ENCODE results near the gene RALGAPA2. TPM values are rescaled to one million over a fixed set of nuclear protein-coding genes. Genes with fewer than 3 reads are reported as not detected.

Gene RALGAPA2
- total RNA-seq, 1 experiment from 2014 or later: 26.3 TPM

GRCh38 chr20:20495729-20496503, 216.5 kb downstream of the RALGAPA2 start:
- CTCF ChIA-PET: interaction anchor here (0.5 kb wide), 1 partner anchor 406 kb away, joined by 3 read pairs; no protein-coding TSS in a partner anchor
- BruUV-seq (replicated peaks): no TSS peak
- H3K9me3 Mint-ChIP-seq (ENCODE audit: low read depth, unreplicated experiment): no peaks in the 10 kb centered on the region
- no peaks in the 10 kb centered on the region for H3K4me1 Mint-ChIP-seq (ENCODE audit: low read depth, unreplicated experiment)
- intact Hi-C loops (cut with micrococcal nuclease; ENCODE audit: unreplicated experiment): no loop called here
- DNase-seq: no peak
- no peaks in the 10 kb centered on the region for H3K27me3 Mint-ChIP-seq (ENCODE audit: unreplicated experiment)
- no peak for TF ChIP-seq CTCF (IDR thresholded peaks at IDR 0.05; ENCODE audit: unreplicated experiment)
- H3K27ac Mint-ChIP-seq (ENCODE audit: unreplicated experiment): no peak overlapping the region
- no peaks in the 10 kb centered on the region for H3K36me3 Mint-ChIP-seq (ENCODE audit: insufficient read depth, unreplicated experiment)
- H3K4me3 Mint-ChIP-seq (ENCODE audit: low read depth, unreplicated experiment): no peak overlapping the region

GRCh38 chr20:20493701-20494100, 218.7 kb downstream of the RALGAPA2 start:
- no TSS peak for BruUV-seq (replicated peaks)
- Mint-ChIP-seq H3K27me3 (ENCODE audit: unreplicated experiment) (no peaks in the 10 kb centered on the region), H3K36me3 (ENCODE audit: insufficient read depth, unreplicated experiment) (no peaks in the 10 kb centered on the region), H3K9me3 (ENCODE audit: low read depth, unreplicated experiment) (no peaks in the 10 kb centered on the region), H3K4me1 (ENCODE audit: low read depth, unreplicated experiment) (no peaks in the 10 kb centered on the region), H3K27ac (ENCODE audit: unreplicated experiment) (no peak overlapping the region), H3K4me3 (ENCODE audit: low read depth, unreplicated experiment) (no peak overlapping the region)
- CTCF ChIA-PET: no interaction called here
- no peak for TF ChIP-seq CTCF (IDR thresholded peaks at IDR 0.05; ENCODE audit: unreplicated experiment)
- intact Hi-C loops (cut with micrococcal nuclease; ENCODE audit: unreplicated experiment): no loop called here
- no peak for DNase-seq

GRCh38 chr20:20492521-20493332, 219.7 kb downstream of the RALGAPA2 start:
- CTCF ChIA-PET: no interaction called here
- H3K27ac Mint-ChIP-seq (ENCODE audit: unreplicated experiment): no peak overlapping the region
- BruUV-seq (replicated peaks): no TSS peak
- H3K27me3 Mint-ChIP-seq (ENCODE audit: unreplicated experiment): no peaks in the 10 kb centered on the region
- no peaks in the 10 kb centered on the region for H3K9me3 Mint-ChIP-seq (ENCODE audit: low read depth, unreplicated experiment)
- intact Hi-C loops (cut with micrococcal nuclease; ENCODE audit: unreplicated experiment): no loop called here
- TF ChIP-seq CTCF (IDR thresholded peaks at IDR 0.05; ENCODE audit: unreplicated experiment): no peak
- DNase-seq: no peak
- no peak overlapping the region for H3K4me3 Mint-ChIP-seq (ENCODE audit: low read depth, unreplicated experiment)
- no peaks in the 10 kb centered on the region for H3K4me1 Mint-ChIP-seq (ENCODE audit: low read depth, unreplicated experiment)
- H3K36me3 Mint-ChIP-seq (ENCODE audit: insufficient read depth, unreplicated experiment): no peaks in the 10 kb centered on the region

- no peaks in the 10 kb centered on the region for H3K4me1 Mint-ChIP-seq (ENCODE audit: low read depth, unreplicated experiment)
- H3K27me3 Mint-ChIP-seq (ENCODE audit: unreplicated experiment): no peaks in the 10 kb centered on the region
- TF ChIP-seq CTCF (IDR thresholded peaks at IDR 0.05; ENCODE audit: unreplicated experiment): no peak
- H3K27ac Mint-ChIP-seq (ENCODE audit: unreplicated experiment): no peak overlapping the region
- no TSS peak for BruUV-seq (replicated peaks)
- H3K9me3 Mint-ChIP-seq (ENCODE audit: low read depth, unreplicated experiment): no peaks in the 10 kb centered on the region
- CTCF ChIA-PET: no interaction called here
- intact Hi-C loops (cut with micrococcal nuclease; ENCODE audit: unreplicated experiment): no loop called here
- H3K4me3 Mint-ChIP-seq (ENCODE audit: low read depth, unreplicated experiment): no peak overlapping the region
- H3K36me3 Mint-ChIP-seq (ENCODE audit: insufficient read depth, unreplicated experiment): no peaks in the 10 kb centered on the region
- no peak for DNase-seq
Observed at GRCh38 chr20:20491784-20492264, 220.6 kb downstream of the RALGAPA2 start.

All from Calu3 (cell line).